ENCODE data around the gene IL10. TPM values are rescaled to one million over a fixed set of nuclear protein-coding genes. Genes with fewer than 3 reads are reported as not detected.

IL10 gene
- polyA plus RNA-seq, 1 of the 3 experiments (the other 2 are of a cell fraction) = not detected

DNA sequence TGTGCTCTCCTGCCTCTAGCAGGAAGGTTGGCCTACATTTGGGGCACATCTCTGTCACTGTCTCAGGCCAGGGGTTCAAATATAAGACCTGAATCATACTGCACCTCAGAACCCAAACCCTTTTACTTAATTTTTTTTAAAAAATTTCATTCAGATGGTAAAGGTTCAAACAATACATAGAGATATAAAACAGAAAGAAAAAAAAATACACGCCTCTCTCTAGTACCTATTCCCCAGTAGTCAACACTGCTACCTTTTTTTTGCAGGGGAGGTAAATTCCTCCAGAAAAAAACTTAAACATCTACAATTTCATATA, 54.7 kb downstream of the IL10 start:
- Histone ChIP-seq H3K9ac (no peak overlapping the region), H3K9me2 (no peaks in the 10 kb centered on the region), H3K9me3 (no peaks in the 10 kb centered on the region), H3K27ac (ENCODE audit: low read depth in 2 of 2, low read length in 1 of 2) (no peak overlapping the region), H3K4me2 (no peak overlapping the region), H3K36me3 (replicated peaks in 1 of 2; ENCODE audit: control insufficient read depth in 1 of 2, insufficient read depth in 2 of 2, low read length in 1 of 2) (no peaks in the 10 kb centered on the region), H3K4me1 (ENCODE audit: control insufficient read depth in 1 of 2, insufficient read depth in 2 of 2, low read depth in 1 of 2, low read length in 1 of 2) (peaks cover 9 to 11% of the 10 kb centered on the region in 2 experiments; a peak in 2 of 4 replicates), H3K27me3 (ENCODE audit: insufficient read depth) (no peaks in the 10 kb centered on the region), H3K79me2 (ENCODE audit: insufficient read depth) (peaks cover 100% of the 10 kb centered on the region), H3K4me3 (ENCODE audit: low read depth in 2 of 2, low read length in 1 of 2) (no peak overlapping the region), H3F3A (replicated peaks; ENCODE audit: insufficient read depth) (no peaks in the 10 kb centered on the region), H2AFZ (ENCODE audit: low read depth) (no peak overlapping the region), H4K20me1 (ENCODE audit: insufficient read depth) (peaks cover 97% of the 10 kb centered on the region)
- CTCF ChIA-PET = interaction anchor here (0.8 to 6.7 kb wide), 2 partner anchors 8 to 205 kb away, joined by 4 to 64 read pairs; no protein-coding TSS in a partner anchor
- WGBS (ENCODE audit: low lambda C conversion rate) = 93% methylated on average over 1 of the region's 1 CpG
- POLR2A ChIA-PET = no interaction called here
- DNase-seq = no peak
- TF ChIP-seq GATA2 (CRISPR knock-in tag; IDR thresholded peaks at IDR 0.05) (no peak), MEF2A (IDR thresholded peaks at IDR 0.05; ENCODE audit: borderline replicate concordance, low read depth) (no peak), MXI1 (IDR thresholded peaks at IDR 0.05; ENCODE audit: low read depth, low read length) (no peak), SIN3A (IDR thresholded peaks at IDR 0.05; ENCODE audit: borderline replicate concordance, low read depth, low read length) (no peak), NFIC (IDR thresholded peaks at IDR 0.05; ENCODE audit: borderline replicate concordance) (no peak), RAD21 (IDR thresholded peaks at IDR 0.05; ENCODE audit: low read length) (no peak), NRF1 (IDR thresholded peaks at IDR 0.05; ENCODE audit: low read depth, low read length) (no peak), ELF1 (IDR thresholded peaks at IDR 0.05) (no peak), TAF1 (IDR thresholded peaks at IDR 0.05; ENCODE audit: borderline replicate concordance, low read depth, low read length) (no peak)
- TF ChIP-seq, protein P1, sequence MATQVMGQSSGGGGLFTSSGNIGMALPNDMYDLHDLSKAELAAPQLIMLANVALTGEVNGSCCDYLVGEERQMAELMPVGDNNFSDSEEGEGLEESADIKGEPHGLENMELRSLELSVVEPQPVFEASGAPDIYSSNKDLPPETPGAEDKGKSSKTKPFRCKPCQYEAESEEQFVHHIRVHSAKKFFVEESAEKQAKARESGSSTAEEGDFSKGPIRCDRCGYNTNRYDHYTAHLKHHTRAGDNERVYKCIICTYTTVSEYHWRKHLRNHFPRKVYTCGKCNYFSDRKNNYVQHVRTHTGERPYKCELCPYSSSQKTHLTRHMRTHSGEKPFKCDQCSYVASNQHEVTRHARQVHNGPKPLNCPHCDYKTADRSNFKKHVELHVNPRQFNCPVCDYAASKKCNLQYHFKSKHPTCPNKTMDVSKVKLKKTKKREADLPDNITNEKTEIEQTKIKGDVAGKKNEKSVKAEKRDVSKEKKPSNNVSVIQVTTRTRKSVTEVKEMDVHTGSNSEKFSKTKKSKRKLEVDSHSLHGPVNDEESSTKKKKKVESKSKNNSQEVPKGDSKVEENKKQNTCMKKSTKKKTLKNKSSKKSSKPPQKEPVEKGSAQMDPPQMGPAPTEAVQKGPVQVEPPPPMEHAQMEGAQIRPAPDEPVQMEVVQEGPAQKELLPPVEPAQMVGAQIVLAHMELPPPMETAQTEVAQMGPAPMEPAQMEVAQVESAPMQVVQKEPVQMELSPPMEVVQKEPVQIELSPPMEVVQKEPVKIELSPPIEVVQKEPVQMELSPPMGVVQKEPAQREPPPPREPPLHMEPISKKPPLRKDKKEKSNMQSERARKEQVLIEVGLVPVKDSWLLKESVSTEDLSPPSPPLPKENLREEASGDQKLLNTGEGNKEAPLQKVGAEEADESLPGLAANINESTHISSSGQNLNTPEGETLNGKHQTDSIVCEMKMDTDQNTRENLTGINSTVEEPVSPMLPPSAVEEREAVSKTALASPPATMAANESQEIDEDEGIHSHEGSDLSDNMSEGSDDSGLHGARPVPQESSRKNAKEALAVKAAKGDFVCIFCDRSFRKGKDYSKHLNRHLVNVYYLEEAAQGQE (IDR thresholded peaks at IDR 0.05; ENCODE audit: low read depth, low read length) = no peak
- TF ChIP-seq, protein P2, sequence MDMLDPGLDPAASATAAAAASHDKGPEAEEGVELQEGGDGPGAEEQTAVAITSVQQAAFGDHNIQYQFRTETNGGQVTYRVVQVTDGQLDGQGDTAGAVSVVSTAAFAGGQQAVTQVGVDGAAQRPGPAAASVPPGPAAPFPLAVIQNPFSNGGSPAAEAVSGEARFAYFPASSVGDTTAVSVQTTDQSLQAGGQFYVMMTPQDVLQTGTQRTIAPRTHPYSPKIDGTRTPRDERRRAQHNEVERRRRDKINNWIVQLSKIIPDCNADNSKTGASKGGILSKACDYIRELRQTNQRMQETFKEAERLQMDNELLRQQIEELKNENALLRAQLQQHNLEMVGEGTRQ (IDR thresholded peaks at IDR 0.05; ENCODE audit: borderline replicate concordance, low read depth, low read length) = no peak
- TF ChIP-seq, protein P3, sequence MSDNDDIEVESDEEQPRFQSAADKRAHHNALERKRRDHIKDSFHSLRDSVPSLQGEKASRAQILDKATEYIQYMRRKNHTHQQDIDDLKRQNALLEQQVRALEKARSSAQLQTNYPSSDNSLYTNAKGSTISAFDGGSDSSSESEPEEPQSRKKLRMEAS (IDR thresholded peaks at IDR 0.05; ENCODE audit: low read depth) = no peak
- TF ChIP-seq, protein P4, sequence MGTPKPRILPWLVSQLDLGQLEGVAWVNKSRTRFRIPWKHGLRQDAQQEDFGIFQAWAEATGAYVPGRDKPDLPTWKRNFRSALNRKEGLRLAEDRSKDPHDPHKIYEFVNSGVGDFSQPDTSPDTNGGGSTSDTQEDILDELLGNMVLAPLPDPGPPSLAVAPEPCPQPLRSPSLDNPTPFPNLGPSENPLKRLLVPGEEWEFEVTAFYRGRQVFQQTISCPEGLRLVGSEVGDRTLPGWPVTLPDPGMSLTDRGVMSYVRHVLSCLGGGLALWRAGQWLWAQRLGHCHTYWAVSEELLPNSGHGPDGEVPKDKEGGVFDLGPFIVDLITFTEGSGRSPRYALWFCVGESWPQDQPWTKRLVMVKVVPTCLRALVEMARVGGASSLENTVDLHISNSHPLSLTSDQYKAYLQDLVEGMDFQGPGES (IDR thresholded peaks at IDR 0.05; ENCODE audit: low read depth, low read length) = no peak
- TF ChIP-seq, protein P5, sequence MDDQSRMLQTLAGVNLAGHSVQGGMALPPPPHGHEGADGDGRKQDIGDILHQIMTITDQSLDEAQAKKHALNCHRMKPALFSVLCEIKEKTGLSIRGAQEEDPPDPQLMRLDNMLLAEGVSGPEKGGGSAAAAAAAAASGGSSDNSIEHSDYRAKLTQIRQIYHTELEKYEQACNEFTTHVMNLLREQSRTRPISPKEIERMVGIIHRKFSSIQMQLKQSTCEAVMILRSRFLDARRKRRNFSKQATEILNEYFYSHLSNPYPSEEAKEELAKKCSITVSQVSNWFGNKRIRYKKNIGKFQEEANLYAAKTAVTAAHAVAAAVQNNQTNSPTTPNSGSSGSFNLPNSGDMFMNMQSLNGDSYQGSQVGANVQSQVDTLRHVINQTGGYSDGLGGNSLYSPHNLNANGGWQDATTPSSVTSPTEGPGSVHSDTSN (IDR thresholded peaks at IDR 0.05) = no peak

Small RNAs within 50 kb of the gene (small RNA-seq; reads per million reads assigned to genes)
- gene RF00019 = 0 reads per million in 7 experiments

Other genes starting within 250 kb of the IL10 start
- gene EIF2D, start 160.0 kb downstream of the IL10 start, polyA plus RNA-seq (2012; rRNA removed) = 59.5 and 83.2 TPM in 2 replicates
- gene DYRK3, start 137.0 kb downstream of the IL10 start, polyA plus RNA-seq (2012; rRNA removed) = 3.6 and 5.8 TPM in 2 replicates
- 45.9 and 46.8 TPM in 2 replicates for gene MAPKAPK2, start 87.6 kb downstream of the IL10 start, polyA plus RNA-seq (2012; rRNA removed)
- gene IL19, start 1.7 kb downstream of the IL10 start, polyA plus RNA-seq (2012; rRNA removed) = not detected in 2 replicates
- not detected in 2 replicates for gene IL20, start 93.1 kb upstream of the IL10 start, polyA plus RNA-seq (2012; rRNA removed)
- 0.03 TPM in 1 of 2 replicates, not detected in the other for gene IL24, start 124.9 kb upstream of the IL10 start, polyA plus RNA-seq (2012; rRNA removed)
- 0.05 and 0.15 TPM in 2 replicates for gene FCMR, start 149.4 kb upstream of the IL10 start, polyA plus RNA-seq (2012; rRNA removed)
- not detected in 2 replicates for gene PIGR, start 174.0 kb upstream of the IL10 start, polyA plus RNA-seq (2012; rRNA removed)
- not detected in 2 replicates for gene FCAMR, start 198.0 kb upstream of the IL10 start, polyA plus RNA-seq (2012; rRNA removed)